SK-N-MC (cell line): Measurements from ENCODE around the gene MRPL10.

Experiments
- DNase-seq: peaks from one replicate; pipeline ENCODE4 v3.0.0-alpha.2; 2011; ENCODE audit warnings: low read depth, low spot score
- H3K27ac ChIP-seq: fragments of 200-600 bp; sonication (generic); 2 replicates; pipeline ENCODE4 v1.5.1; 2016; ENCODE audit warnings: mixed run types
- H3K36me3 ChIP-seq: fragments of 200-600 bp; sonication (generic); 2 replicates; pipeline ENCODE4 v1.6.1; 2017; ENCODE audit warnings: antibody characterized with exemption, low read length, mixed read lengths; ENCODE audit not compliant: insufficient read depth
- H3K4me3 ChIP-seq: fragments of 200-600 bp; sonication (generic); 2 replicates; pipeline ENCODE4 v1.5.1; 2016
- H3K9ac ChIP-seq: fragments of 200-600 bp; sonication (generic); 2 replicates; pipeline ENCODE4 v1.8.0; 2017; ENCODE audit warnings: mixed run types, mixed read lengths; ENCODE audit not compliant: insufficient read length
- H3K9me3 ChIP-seq: fragments of 200-600 bp; sonication (generic); 2 replicates; pipeline ENCODE4 v1.6.1; 2017; ENCODE audit warnings: low read depth, mild to moderate bottlenecking, antibody characterized with exemption, low read length, moderate library complexity, mixed read lengths
- EZH2 ChIP-seq: fragments of 200-600 bp; sonication (generic); IDR thresholded peaks from one replicate; pipeline ENCODE4 v1.6.1; 2017; ENCODE audit warnings: antibody characterized with exemption
- FOXP2 ChIP-seq: optimal IDR thresholded peaks from 2 replicates; pipeline ENCODE3; 2011; ENCODE audit warnings: mild to moderate bottlenecking, moderate library complexity; ENCODE audit not compliant: insufficient read depth; ENCODE audit errors: extremely low read length, control extremely low read depth
- POLR2AphosphoS5 ChIP-seq: IDR thresholded peaks from 2 replicates; pipeline ENCODE4 v1.6.1; 2012; ENCODE audit warnings: mild to moderate bottlenecking, low read depth, low read length, borderline replicate concordance

Gene MRPL10

DNA sequence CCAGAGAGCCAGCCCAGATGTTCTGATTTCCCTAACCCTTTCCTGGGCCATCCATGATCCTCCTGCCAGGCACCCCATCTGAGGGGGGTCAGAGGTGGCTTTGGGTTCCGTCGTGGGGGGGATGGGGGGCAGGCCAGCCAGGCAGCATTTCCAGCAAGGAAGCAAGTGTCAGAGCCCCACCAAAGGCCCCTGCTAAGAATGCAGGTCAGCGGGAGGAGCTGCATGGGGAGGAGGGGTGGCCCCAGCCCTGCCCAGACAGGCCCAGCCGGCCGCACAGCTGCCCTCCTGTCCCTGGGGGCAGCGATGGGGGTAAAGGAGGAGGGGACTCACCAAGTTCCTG lies 12.0 kb upstream of the MRPL10 start:
- TF ChIP-seq POLR2AphosphoS5 (no peak), FOXP2 (no peak), EZH2 (no peak)
- no peak overlapping the region for H3K4me3 ChIP-seq
- H3K9ac ChIP-seq, result no peak overlapping the region
- DNase-seq, result no peak
- no peaks in the 10 kb centered on the region for H3K36me3 ChIP-seq
- no peaks in the 10 kb centered on the region for H3K9me3 ChIP-seq
- H3K27ac ChIP-seq, result no peak overlapping the region

GRCh38 chr17:47841488-47842291 lies 10.3 kb upstream of the MRPL10 start:
- Histone ChIP-seq H3K9ac (peak overlapping the region; percentile 71), H3K9me3 (no peaks in the 10 kb centered on the region)

DNA sequence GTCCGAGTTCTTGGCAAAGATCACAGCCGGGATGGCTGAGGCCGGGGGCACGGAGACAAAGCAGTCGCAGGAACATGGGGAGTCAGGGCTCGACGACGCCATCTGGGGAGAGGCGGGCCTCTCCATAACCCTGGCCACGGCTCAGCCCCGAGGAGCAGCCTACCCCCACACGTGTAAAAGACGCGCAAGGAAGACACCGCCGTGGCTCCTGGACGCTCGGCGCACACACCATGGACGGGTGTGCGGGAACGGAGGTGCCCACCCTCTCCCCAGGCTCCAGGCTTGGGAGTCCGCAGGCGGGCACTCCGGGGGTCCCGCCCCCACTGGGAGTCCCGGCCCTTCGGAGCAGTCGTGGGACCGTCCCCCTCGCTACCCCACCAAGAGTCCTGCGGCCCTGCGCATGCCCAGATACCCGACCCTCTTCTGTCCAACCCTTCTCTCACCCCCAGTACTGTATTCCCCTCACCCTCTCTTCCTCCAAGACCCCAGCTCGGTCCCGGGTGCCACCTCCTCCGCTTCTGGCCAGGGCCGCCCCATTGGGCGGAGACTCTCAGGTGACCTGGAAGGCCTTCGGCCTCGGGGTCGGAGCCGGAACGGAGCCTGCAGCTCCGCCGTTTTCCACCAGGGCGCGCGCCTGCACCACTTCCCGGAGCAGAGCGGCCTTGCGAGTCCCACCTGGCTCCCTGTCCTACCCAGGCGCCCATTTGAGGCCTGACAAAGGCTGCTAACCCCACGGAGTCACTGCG lies 9.6 kb upstream of the MRPL10 start, which contains the start of gene SCRN2:
Gene SCRN2, minus strand, starts transcription at position 532 of the 746 bp plus-strand sequence. Its CDS starts 430 bp downstream, at position 102.
- no peak for TF ChIP-seq EZH2
- TF ChIP-seq POLR2AphosphoS5, result no peak
- no peak for TF ChIP-seq FOXP2
- no peak within 1 kb of the TSS for H3K27ac ChIP-seq
- H3K4me3 ChIP-seq, result peak within 1 kb of the TSS; percentile 89
- no peaks in the 10 kb centered on the region for H3K36me3 ChIP-seq
- no peak for DNase-seq
- H3K9ac ChIP-seq, result peak within 1 kb of the TSS; percentile 71
- no peaks in the 10 kb centered on the region for H3K9me3 ChIP-seq

More at GRCh38 chr17:47841488-47842291, 10.3 kb upstream of the MRPL10 start:
- TF ChIP-seq POLR2AphosphoS5 (no peak), FOXP2 (no peak)
- H3K4me3 ChIP-seq, result peak overlapping the region; percentile 89
- no peaks in the 10 kb centered on the region for H3K36me3 ChIP-seq
- H3K27ac ChIP-seq, result no peak overlapping the region
- DNase-seq, result no peak

GRCh38 chr17:47840001-47840741 lies 8.8 kb upstream of the MRPL10 start:
- H3K36me3 ChIP-seq, result no peaks in the 10 kb centered on the region
- no peaks in the 10 kb centered on the region for H3K9me3 ChIP-seq
- no peak overlapping the region for H3K9ac ChIP-seq
- no peak for DNase-seq
- TF ChIP-seq POLR2AphosphoS5, result no peak
- no peak for TF ChIP-seq EZH2
- TF ChIP-seq FOXP2, result no peak
- H3K4me3 ChIP-seq, result peak overlapping the region; percentile 89
- no peak overlapping the region for H3K27ac ChIP-seq

DNA sequence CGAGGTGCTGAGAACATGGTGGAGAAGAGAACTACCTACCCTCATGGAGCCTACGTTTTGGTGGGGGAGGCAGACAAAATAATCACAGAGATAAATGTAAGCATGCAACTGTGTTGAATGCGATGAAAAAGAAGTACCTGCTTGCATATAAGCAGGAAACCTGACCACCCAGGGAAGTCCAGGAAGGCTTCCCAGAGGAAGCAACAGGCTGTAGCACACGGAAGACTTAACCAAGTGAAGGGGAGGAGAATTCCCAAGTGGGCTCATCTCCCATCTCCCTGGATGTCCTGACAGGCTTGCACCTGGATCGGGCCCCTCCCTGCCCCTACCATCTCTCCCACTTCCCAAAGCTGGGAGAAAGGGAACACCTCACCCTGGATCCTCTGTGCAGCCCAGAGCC lies 7.7 kb upstream of the MRPL10 start:
- no peak for DNase-seq
- Histone ChIP-seq H3K27ac (no peak overlapping the region), H3K36me3 (no peaks in the 10 kb centered on the region), H3K4me3 (no peak overlapping the region), H3K9ac (no peak overlapping the region), H3K9me3 (no peaks in the 10 kb centered on the region)
- no peak for TF ChIP-seq EZH2
- TF ChIP-seq POLR2AphosphoS5, result no peak
- no peak for TF ChIP-seq FOXP2

GRCh38 chr17:47838636-47839035 lies 7.3 kb upstream of the MRPL10 start:
- no peak for DNase-seq
- H3K4me3 ChIP-seq, result no peak overlapping the region
- H3K9me3 ChIP-seq, result no peaks in the 10 kb centered on the region
- no peak overlapping the region for H3K27ac ChIP-seq
- no peak overlapping the region for H3K9ac ChIP-seq
- TF ChIP-seq FOXP2 (no peak), POLR2AphosphoS5 (no peak), EZH2 (no peak)
- H3K36me3 ChIP-seq, result no peaks in the 10 kb centered on the region

DNA sequence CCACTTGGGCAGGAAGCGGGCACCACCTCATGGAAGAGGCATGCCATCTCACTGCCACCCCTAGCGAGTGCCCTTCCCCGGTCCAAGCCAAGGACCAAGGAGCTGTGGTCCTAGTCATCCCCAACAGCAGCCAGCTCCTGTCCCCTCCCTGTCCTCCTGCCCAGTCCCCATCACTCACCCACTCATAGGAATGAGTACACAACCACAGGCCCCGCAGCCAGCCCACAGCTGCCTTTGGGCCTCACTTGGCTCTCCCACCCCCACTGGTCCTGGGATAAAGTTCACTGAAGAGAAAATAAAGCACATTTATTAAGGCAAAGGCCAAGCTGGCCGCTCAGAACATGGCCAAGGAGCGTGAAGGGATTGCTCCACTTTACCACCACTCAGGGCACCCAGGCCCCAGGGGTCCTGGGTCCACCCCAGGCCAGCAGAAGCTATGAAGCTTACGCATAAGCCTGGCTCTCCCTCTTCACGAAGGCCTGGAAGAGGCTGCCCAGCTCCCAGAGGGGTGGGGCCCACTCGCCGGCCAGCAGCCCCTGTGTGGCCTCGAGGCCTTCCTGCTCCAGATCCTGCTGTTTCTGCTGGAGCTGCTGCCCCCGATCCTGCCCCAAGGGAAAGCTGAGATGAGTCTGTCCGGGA lies 6.2 kb upstream of the MRPL10 start:
- Histone ChIP-seq H3K4me3 (no peak overlapping the region), H3K9me3 (no peaks in the 10 kb centered on the region), H3K9ac (no peak overlapping the region), H3K36me3 (no peaks in the 10 kb centered on the region), H3K27ac (no peak overlapping the region)
- TF ChIP-seq FOXP2 (no peak), POLR2AphosphoS5 (no peak), EZH2 (no peak)
- no peak for DNase-seq

GRCh38 chr17:47836601-47837000 lies 5.3 kb upstream of the MRPL10 start:
- Histone ChIP-seq H3K27ac (no peak overlapping the region), H3K9me3 (no peaks in the 10 kb centered on the region), H3K4me3 (no peak overlapping the region), H3K36me3 (no peaks in the 10 kb centered on the region), H3K9ac (no peak overlapping the region)
- no peak for DNase-seq
- TF ChIP-seq EZH2 (no peak), POLR2AphosphoS5 (no peak), FOXP2 (no peak)
